Panc1 (cell line): Measurements from ENCODE around the gene MACF1.

Source experiments
- CTCF ChIP-seq: fragments of 450-650 bp; IDR thresholded peaks from 2 replicates; pipeline ENCODE4 v1.5.1; 2017; ENCODE audit warnings: mild to moderate bottlenecking
- POLR2AphosphoS5 ChIP-seq: IDR thresholded peaks from 2 replicates; pipeline ENCODE4 v1.6.1; 2012; ENCODE audit warnings: mild to moderate bottlenecking, low read depth, low read length, moderate library complexity

GRCh38 chr1:39255222-39255621 lies 50.7 kb downstream of the MACF1 start:
- TF ChIP-seq CTCF (no peak), POLR2AphosphoS5 (no peak)
